Mucosa of rectum (tissue), 2 donors: ENCODE measurements around the gene PRC1.

ENCODE experiments used
- H3K27ac ChIP-seq, 2 donors: one replicate each; pipeline ENCODE4 v1.7.0; 2013; ENCODE audit warnings: inconsistent platforms in 2 of 2, low read depth in 2 of 2, low read length in 2 of 2
- H3K27me3 ChIP-seq, 2 donors: one replicate each; pipeline ENCODE4 v1.7.0; 2013; ENCODE audit warnings: low read length in 2 of 2; ENCODE audit not compliant: control insufficient read depth in 2 of 2, insufficient read depth in 2 of 2
- H3K36me3 ChIP-seq, 2 donors: one replicate each; pipeline ENCODE4 v1.7.0; 2013; ENCODE audit warnings: low read length in 2 of 2; ENCODE audit not compliant: control insufficient read depth in 2 of 2, insufficient read depth in 2 of 2
- H3K4me1 ChIP-seq, 2 donors: one replicate each; pipeline ENCODE4 v1.7.0; 2013; ENCODE audit warnings: low read length in 2 of 2, mild to moderate bottlenecking in 1 of 2; ENCODE audit not compliant: control insufficient read depth in 2 of 2, insufficient read depth in 2 of 2
- H3K4me3 ChIP-seq, 2 donors: one replicate each; pipeline ENCODE4 v1.7.0; 2013; ENCODE audit warnings: low read length in 2 of 2
- H3K9ac ChIP-seq, 2 donors: one replicate each; pipeline ENCODE4 v1.7.0; 2013; ENCODE audit warnings: low read length in 2 of 2, low read depth in 1 of 2, mild to moderate bottlenecking in 1 of 2
- H3K9me3 ChIP-seq, 2 donors: one replicate each; pipeline ENCODE4 v1.7.0; 2013; ENCODE audit warnings: low read length in 2 of 2; ENCODE audit not compliant: control insufficient read depth in 2 of 2
- donor health status: healthy.
- donor health status: Normal muscosa, but diverticular disease.

PRC1 gene, protein sequence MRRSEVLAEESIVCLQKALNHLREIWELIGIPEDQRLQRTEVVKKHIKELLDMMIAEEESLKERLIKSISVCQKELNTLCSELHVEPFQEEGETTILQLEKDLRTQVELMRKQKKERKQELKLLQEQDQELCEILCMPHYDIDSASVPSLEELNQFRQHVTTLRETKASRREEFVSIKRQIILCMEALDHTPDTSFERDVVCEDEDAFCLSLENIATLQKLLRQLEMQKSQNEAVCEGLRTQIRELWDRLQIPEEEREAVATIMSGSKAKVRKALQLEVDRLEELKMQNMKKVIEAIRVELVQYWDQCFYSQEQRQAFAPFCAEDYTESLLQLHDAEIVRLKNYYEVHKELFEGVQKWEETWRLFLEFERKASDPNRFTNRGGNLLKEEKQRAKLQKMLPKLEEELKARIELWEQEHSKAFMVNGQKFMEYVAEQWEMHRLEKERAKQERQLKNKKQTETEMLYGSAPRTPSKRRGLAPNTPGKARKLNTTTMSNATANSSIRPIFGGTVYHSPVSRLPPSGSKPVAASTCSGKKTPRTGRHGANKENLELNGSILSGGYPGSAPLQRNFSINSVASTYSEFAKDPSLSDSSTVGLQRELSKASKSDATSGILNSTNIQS

DNA sequence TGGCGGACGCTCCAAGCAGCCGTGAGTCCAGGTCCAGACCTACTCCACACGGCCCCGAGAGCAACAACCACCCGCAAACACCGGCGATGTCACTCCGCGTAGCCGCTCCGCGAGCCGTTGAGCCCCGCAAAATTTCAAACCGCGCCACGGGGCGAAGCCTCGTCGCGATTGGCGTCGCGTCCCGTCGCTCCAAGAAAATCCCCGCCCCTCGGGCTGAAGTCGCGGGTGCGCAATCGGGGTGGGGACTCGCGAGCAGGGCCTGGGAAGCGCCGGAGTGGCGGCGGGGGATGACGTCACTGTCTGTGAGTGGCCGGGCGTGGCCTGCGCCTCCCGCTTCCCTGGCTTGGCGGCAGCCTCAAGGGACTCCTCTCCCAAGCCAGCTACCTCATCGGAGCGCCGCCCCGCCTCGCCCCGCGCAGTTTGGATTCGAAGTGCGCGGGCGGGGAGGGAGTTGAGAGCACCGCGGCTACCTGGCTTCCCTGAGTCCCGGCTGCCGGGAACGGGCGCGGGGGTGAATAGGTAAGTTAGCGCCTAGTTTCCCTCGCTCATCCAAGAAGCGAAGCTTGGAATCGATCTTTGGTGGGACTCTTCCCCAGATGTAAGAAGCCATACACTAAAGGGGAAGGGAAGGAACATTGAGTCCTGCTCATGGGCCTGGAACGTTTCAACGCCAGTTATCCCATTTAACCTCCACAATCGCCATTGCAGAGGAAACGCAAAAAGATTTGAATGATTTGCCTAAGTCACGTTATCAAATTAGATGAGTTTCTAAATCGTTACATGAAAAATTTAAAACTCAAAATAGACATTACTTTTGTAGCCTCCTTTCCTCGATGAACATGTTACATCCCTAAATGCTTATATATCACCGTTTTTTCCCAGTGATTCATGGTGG, at the start of gene PRC1:
Gene PRC1 (minus strand): TSS at position 119 of the 895 bp plus-strand sequence. CDS start 118 bp downstream, at position 1.
- peak within 1 kb of the TSS; percentile 84 to 92 for H3K27ac ChIP-seq
- H3K36me3 ChIP-seq = peaks cover 10 to 20% of the 10 kb centered on the region in 2 donors
- peak within 1 kb of the TSS; percentile 88 to 95 for H3K4me3 ChIP-seq
- peak within 1 kb of the TSS; percentile 95 to 99 for H3K9ac ChIP-seq
- H3K27me3 ChIP-seq = no peaks in the 10 kb centered on the region
- peaks cover 4 to 11% of the 10 kb centered on the region in 2 donors for H3K4me1 ChIP-seq
- no peaks in the 10 kb centered on the region for H3K9me3 ChIP-seq

DNA sequence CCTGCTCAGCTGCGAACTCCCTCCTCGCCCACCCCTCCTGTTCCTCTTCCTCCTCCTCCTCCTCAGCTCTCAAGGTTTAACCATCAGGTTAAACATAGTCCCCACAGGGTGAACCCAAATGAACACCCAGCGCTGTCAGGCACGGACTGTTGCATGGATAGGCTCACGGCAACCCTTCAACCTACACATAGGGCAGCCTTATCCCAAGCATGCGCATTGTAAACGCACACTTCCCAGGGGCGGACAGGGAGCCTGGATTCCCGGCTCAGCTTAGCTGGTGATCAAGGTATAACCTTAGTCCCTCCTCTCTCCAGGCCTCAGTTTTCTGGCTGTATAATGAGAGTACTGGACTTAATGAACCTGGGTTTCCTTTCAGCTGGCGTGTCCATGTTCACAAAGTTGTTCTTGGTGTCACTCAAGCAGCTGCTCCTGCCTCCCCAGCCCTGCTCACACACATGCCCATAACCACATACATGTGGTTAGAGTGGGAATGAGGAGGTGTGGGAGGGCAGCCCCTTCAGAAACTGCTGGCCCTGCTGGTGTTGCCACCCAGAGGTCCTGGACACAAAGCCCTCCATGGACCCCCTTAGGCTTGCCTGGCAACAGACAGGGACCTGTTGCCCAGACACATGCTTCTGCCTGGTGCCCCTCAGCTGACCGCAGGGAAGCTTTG, 49.0 kb upstream of the PRC1 start:
- Histone ChIP-seq H3K4me3 (no peak overlapping the region), H3K4me1 (peaks cover 0 to 3% of the 10 kb centered on the region in 2 donors), H3K27ac (no peak overlapping the region), H3K27me3 (no peaks in the 10 kb centered on the region), H3K9me3 (no peaks in the 10 kb centered on the region), H3K9ac (no peak overlapping the region), H3K36me3 (no peaks in the 10 kb centered on the region)

DNA sequence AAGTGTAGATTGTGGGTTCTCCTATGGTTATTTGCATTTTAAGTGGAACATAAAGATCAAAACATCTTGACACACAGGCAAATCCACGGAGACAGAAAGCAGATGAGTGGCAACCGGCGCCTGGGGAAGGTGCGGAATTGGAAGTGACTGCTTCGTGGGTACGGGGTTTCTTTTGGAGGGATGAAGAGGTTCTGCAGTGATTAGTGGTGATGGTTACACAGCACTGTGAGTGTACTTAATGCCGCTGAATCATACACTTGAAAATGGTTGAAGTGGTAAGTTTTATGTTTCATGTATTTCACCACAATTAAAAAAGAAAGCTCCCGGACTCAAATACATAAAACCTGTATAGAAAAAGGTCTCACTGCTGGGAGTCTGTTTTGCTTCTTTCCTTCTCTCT, 46.5 kb upstream of the PRC1 start:
- Histone ChIP-seq H3K4me1 (no peaks in the 10 kb centered on the region), H3K27me3 (peaks cover 3 to 4% of the 10 kb centered on the region in 2 donors), H3K4me3 (no peak overlapping the region), H3K36me3 (no peaks in the 10 kb centered on the region), H3K9me3 (no peaks in the 10 kb centered on the region), H3K9ac (no peak overlapping the region), H3K27ac (no peak overlapping the region)

DNA sequence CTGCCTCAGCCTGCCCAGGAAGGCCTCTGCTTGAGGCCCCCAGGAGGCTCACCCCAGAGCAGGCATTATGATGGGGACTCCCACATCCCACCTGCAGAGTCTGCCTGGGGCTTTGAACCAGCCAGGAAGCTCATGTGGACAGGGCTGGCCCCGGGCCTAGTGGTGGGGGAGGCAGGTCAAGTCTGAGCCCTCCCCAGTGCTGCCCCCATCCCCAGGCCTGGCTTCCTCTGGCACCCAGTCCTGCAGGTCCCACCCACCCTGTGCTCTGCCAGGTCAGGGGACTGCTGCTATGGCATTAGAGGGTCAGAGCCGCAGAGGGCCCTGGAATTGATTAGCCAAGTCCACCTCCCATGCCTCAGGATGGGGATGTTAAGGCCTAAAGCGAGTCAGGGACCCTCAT, 45.7 kb upstream of the PRC1 start:
- no peaks in the 10 kb centered on the region for H3K4me1 ChIP-seq
- no peaks in the 10 kb centered on the region for H3K36me3 ChIP-seq
- no peaks in the 10 kb centered on the region for H3K9me3 ChIP-seq
- peaks cover 3 to 4% of the 10 kb centered on the region in 2 donors for H3K27me3 ChIP-seq
- H3K27ac ChIP-seq = no peak overlapping the region
- H3K4me3 ChIP-seq = no peak overlapping the region
- H3K9ac ChIP-seq = no peak overlapping the region

DNA sequence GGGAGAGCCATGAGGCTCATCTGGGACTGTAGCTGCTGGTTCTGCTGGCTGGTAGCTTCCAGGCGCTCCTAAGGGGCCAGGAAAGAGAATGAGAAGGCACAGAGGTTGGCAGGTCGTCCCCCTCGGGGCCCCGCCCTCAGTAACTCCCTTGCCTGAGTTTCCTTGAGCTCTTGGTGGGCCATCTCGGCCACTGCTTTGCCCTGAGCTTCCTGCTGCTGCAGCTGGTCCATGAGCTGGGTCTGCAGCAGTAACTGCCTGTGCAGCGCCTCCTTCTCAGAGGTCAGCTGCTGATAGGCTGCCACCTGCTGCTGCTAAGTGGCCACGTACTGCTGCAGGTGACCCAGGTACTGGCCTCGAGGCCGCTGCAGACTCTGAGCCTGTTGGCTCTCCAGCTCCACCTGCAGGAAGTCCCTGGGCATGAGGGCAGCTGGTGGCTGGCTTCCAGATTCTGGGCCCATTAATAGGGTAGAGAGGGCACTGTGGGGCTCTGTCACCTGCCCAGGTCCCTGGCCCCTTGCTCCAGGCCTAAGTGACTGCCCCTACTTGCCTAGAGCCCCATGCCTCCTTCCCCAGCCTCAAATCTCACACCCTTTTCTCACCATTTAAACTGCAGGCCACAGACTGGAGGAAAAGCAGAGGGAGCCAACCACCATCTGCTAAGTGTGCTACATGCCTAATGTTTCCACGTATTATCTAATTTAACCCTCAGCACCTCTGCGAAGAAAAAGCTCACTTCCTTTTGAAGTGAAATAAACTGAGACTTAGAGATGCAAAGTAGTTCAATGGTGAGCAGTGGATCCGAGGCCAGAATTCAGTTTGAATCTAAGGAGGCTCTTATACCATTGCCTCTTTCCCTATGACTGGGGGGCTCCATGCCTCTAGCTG, 38.8 kb upstream of the PRC1 start:
- Histone ChIP-seq H3K36me3 (no peaks in the 10 kb centered on the region), H3K27me3 (peaks cover 2 to 6% of the 10 kb centered on the region in 2 donors), H3K9me3 (no peaks in the 10 kb centered on the region), H3K9ac (peak overlapping the region in 1 of 2 donors; percentile 45), H3K4me3 (no peak overlapping the region), H3K27ac (no peak overlapping the region), H3K4me1 (no peaks in the 10 kb centered on the region)

DNA sequence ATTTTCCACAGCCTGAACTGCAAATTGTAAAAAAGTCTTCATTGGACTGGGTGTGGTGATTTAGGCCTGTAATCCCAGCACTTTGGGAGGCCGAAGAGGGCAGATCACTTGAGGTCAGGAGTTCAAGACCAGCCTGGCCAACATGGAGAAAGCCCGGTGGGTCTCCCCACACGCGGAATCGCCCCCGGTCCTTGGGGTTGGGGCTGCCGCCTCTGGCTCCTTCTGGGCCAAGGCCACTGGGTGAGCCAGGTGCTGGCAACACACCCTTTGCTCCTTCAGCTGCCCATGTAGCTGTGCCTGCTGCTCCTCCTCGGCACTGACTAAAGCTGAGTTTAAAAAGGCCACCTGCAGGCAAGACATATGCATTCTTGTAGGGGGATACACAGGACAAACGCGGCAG, 37.5 kb upstream of the PRC1 start:
- Histone ChIP-seq H3K4me1 (no peaks in the 10 kb centered on the region), H3K9ac (no peak overlapping the region), H3K27ac (no peak overlapping the region), H3K36me3 (no peaks in the 10 kb centered on the region), H3K27me3 (peaks cover 0 to 3% of the 10 kb centered on the region in 2 donors), H3K4me3 (no peak overlapping the region), H3K9me3 (no peaks in the 10 kb centered on the region)

DNA sequence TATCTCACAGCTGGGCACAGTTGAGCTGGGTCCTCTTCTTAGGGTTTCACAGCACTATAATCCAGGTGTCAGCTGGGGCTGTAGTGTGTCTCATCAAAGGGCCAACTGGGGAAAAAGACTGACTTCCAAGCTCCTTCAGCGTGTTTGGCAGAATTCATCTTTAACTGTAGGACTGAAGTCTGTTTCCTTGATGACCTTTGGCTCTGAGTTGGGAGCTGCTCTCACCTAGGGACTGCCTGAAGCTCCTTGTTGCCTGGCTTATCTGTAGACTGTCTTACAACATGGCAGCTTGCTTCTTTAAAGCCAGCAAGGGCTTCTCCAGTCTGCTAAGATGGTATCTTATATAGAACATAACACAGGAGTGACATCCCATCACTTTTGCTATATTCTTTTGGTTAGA, 33.3 kb upstream of the PRC1 start:
- Histone ChIP-seq H3K4me1 (no peaks in the 10 kb centered on the region), H3K36me3 (no peaks in the 10 kb centered on the region), H3K27ac (no peak overlapping the region), H3K9ac (no peak overlapping the region), H3K9me3 (no peaks in the 10 kb centered on the region), H3K4me3 (no peak overlapping the region), H3K27me3 (no peaks in the 10 kb centered on the region)

DNA sequence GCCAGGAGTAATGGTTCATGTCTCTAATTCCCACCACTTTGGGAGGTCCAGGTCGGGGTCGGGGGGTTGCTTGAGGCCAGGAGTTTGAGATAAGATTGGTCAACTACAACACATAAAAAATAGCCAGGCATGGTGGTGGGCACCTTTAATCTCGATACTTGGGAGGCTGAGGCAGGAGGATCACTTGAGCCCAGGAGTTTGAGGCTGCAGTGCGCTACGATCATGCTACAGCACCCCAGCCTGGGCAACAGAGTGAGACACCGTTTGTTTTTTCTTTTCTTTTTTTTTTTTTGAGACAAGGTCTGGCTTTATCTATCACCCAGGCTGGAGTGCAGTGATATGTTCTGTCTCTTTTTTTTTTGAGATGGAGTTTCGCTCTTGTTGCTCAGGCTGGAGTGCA, 29.4 kb upstream of the PRC1 start:
- no peaks in the 10 kb centered on the region for H3K36me3 ChIP-seq
- H3K4me1 ChIP-seq = peaks cover 8 to 9% of the 10 kb centered on the region in 2 donors
- H3K4me3 ChIP-seq = no peak overlapping the region
- no peak overlapping the region for H3K27ac ChIP-seq
- H3K9ac ChIP-seq = no peak overlapping the region
- H3K9me3 ChIP-seq = no peaks in the 10 kb centered on the region
- H3K27me3 ChIP-seq = no peaks in the 10 kb centered on the region

DNA sequence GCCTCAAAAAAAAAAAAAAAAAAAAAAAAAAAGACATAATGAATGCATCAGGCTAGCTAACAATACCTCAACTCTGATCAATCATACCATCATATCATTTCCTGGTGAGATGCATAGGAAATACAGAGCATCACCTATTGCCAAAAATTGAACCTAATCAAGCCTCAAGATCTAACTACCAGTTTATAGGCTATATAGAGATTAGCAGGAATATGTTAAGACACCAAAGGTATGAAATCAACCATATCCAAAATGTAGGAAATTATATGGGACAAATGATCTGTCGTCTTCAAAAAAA, 28.4 kb upstream of the PRC1 start:
- peak overlapping the region; percentile 94 to 99 for H3K4me3 ChIP-seq
- peak overlapping the region; percentile 63 to 82 for H3K27ac ChIP-seq
- H3K27me3 ChIP-seq = no peaks in the 10 kb centered on the region
- no peaks in the 10 kb centered on the region for H3K9me3 ChIP-seq
- H3K36me3 ChIP-seq = peaks cover 0 to 2% of the 10 kb centered on the region in 2 donors
- peak overlapping the region; percentile 89 to 96 for H3K9ac ChIP-seq
- peaks cover 8 to 9% of the 10 kb centered on the region in 2 donors for H3K4me1 ChIP-seq
